Measurements from ENCODE around the gene SH3RF1. TPM values are rescaled to one million over a fixed set of nuclear protein-coding genes. Genes with fewer than 3 reads are reported as not detected.

SH3RF1 gene
- total RNA-seq, 1 donor from 2014 or later = 19.6 TPM

- no peak overlapping the region for H3K27ac Mint-ChIP-seq
- peaks cover 40% of the 10 kb centered on the region for H3K4me1 Mint-ChIP-seq
- H3K27me3 Mint-ChIP-seq (ENCODE audit: low read depth) = no peaks in the 10 kb centered on the region
- no peak for TF ChIP-seq CTCF (IDR thresholded peaks at IDR 0.05; ENCODE audit: unreplicated experiment)
- no peak for DNase-seq (ENCODE audit: low spot score in 2 of 2, unreplicated experiment in 2 of 2)
- H3K4me3 Mint-ChIP-seq = no peak overlapping the region
- H3K36me3 Mint-ChIP-seq = no peaks in the 10 kb centered on the region
- no peaks in the 10 kb centered on the region for H3K9me3 Mint-ChIP-seq
These were observed 34.7 kb downstream of the SH3RF1 start for GRCh38 chr4:169236078-169236477.

- no peak for TF ChIP-seq CTCF (IDR thresholded peaks at IDR 0.05; ENCODE audit: unreplicated experiment)
- no peak for DNase-seq (ENCODE audit: low spot score in 2 of 2, unreplicated experiment in 2 of 2)
- H3K27me3 Mint-ChIP-seq (ENCODE audit: low read depth) = no peaks in the 10 kb centered on the region
- H3K27ac Mint-ChIP-seq = peak overlapping the region; percentile 25
- no peaks in the 10 kb centered on the region for H3K36me3 Mint-ChIP-seq
- H3K9me3 Mint-ChIP-seq = no peaks in the 10 kb centered on the region
- peaks cover 39% of the 10 kb centered on the region for H3K4me1 Mint-ChIP-seq
- no peak overlapping the region for H3K4me3 Mint-ChIP-seq
These were observed 36.5 kb downstream of the SH3RF1 start for GRCh38 chr4:169234137-169234855.

DNA sequence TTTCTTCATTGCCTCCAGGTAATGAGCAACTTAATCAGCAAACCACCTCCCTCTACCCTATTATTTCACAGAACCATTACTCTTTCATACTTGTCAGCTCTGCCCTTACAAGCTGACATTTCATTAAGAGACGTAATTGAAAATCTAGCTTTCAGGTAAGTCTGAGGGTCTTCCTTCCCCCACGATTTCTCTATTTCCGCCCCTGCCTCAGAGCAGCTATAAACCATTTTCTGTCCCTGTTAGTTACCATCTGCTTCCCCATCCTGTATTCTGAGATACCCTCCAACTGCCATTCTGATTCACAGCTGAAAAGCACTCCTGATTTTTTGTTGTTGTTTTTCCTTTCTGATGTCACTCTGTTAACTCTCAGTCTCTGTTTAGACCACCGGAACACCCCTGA, 37.1 kb downstream of the SH3RF1 start:
- Mint-ChIP-seq H3K27ac (peak overlapping the region; percentile 25), H3K27me3 (ENCODE audit: low read depth) (no peaks in the 10 kb centered on the region), H3K9me3 (no peaks in the 10 kb centered on the region), H3K36me3 (no peaks in the 10 kb centered on the region), H3K4me3 (no peak overlapping the region), H3K4me1 (peaks cover 35% of the 10 kb centered on the region)
- no peak for TF ChIP-seq CTCF (IDR thresholded peaks at IDR 0.05; ENCODE audit: unreplicated experiment)
- no peak for DNase-seq (ENCODE audit: low spot score in 2 of 2, unreplicated experiment in 2 of 2)

GRCh38 chr4:169231647-169232262, 39.0 kb downstream of the SH3RF1 start:
- Mint-ChIP-seq H3K4me3 (no peak overlapping the region), H3K27ac (peak overlapping the region; percentile 30), H3K36me3 (peaks cover 5% of the 10 kb centered on the region), H3K9me3 (no peaks in the 10 kb centered on the region), H3K27me3 (ENCODE audit: low read depth) (no peaks in the 10 kb centered on the region), H3K4me1 (peaks cover 32% of the 10 kb centered on the region)
- TF ChIP-seq CTCF (IDR thresholded peaks at IDR 0.05; ENCODE audit: unreplicated experiment) = no peak
- DNase-seq (ENCODE audit: low spot score in 2 of 2, unreplicated experiment in 2 of 2) = no peak

GRCh38 chr4:169229571-169230028, 41.2 kb downstream of the SH3RF1 start:
- Mint-ChIP-seq H3K4me1 (peaks cover 31% of the 10 kb centered on the region), H3K36me3 (peaks cover 5% of the 10 kb centered on the region), H3K4me3 (no peak overlapping the region), H3K27ac (no peak overlapping the region), H3K9me3 (no peaks in the 10 kb centered on the region), H3K27me3 (ENCODE audit: low read depth) (no peaks in the 10 kb centered on the region)
- no peak for TF ChIP-seq CTCF (IDR thresholded peaks at IDR 0.05; ENCODE audit: unreplicated experiment)
- DNase-seq (ENCODE audit: low spot score in 2 of 2, unreplicated experiment in 2 of 2) = no peak
